HG02885 (cell line): ENCODE data around the gene PAX3.

Experiments
- ATAC-seq: cut with Tn5 transposase; IDR thresholded peaks from one replicate; pipeline ENCODE4 v1.9.1; 2021; ENCODE audit warnings: mild to moderate bottlenecking; ENCODE audit not compliant: unreplicated experiment, poor library complexity

The PAX3 gene

DNA sequence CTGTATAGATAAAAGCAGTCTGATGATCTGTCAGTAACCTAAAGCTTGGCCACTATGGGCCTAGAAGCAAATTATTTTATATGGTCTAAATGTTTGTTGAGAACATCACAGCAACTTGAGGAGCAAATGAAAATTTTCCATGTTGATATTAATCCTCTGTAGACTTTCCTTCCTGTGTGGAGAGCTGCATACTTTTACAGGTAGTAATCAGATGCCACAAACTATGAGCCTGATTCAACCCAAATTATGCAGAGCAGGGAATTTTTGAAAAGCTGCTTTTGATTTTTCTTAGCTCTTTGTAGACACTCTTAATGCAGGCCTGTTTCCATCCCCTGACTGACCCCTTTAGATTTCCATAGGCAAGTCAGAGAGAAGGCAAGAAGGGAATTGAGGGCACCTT lies 17.3 kb downstream of the PAX3 start:
- ATAC-seq, result no peak

DNA sequence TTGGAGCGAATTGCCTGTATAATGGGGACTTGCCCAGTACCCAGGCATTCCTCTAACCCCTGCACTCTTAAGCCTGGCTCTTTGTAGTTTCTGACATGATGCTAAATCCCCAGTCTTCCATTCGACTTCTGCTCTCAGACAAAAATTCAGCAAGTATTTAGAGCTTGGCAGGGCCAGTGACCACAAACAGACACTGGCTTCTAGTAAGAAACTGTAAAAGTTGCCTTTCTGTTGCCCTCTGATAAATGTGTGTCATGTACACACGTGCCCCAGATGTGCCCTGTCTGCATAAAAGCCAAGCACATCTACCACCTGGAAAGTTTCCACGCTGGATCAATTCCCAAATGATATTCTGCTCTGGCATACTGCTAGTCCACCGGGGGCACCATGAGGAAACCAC lies 18.0 kb downstream of the PAX3 start:
- ATAC-seq, result no peak

DNA sequence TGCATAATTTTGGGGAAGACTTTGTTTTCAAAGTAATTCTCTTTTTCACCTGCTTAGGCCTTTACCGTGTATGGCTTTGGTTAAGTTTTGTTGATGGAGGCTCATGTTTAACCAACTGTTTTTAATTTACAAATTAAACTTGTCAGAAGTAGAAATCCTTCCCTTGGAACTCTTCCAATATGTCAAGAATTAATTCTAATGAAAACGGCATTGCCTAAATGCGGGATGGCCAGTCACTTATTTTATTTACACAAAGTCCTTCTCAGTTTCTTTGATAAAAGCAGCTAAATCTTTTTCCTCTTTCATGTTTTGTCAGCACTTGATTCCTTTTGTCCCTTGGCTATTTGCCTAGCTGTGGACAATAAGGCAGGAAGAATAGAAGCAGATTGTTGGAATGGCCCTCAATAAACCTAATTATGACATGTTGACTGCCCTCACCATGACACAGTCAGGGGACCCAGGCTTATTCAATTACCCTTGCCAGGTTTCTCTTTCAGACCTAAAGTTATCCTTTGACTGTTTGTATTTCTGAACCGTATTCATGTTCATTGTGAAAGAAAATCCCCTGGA lies 26.3 kb downstream of the PAX3 start:
- ATAC-seq, result no peak

DNA sequence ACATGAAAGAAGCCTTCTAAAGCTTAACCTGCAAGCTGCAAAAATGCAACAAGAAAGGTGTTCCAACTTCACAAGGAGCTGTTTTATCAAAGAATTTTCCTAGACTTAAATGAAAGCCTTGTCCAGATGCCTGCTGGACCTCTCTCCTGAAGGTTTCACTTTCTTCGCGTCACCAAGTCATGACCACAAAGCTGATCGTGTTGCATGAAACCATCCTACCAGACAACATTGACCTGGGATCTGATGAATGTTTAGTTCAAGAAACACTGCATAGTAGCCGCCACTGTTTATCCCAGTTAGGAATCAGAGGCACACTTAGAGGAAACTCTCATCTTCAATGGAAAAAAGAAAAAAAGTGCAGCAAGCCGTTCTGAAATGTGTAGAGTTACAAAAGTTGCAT lies 26.9 kb downstream of the PAX3 start:
- ATAC-seq, result no peak

DNA sequence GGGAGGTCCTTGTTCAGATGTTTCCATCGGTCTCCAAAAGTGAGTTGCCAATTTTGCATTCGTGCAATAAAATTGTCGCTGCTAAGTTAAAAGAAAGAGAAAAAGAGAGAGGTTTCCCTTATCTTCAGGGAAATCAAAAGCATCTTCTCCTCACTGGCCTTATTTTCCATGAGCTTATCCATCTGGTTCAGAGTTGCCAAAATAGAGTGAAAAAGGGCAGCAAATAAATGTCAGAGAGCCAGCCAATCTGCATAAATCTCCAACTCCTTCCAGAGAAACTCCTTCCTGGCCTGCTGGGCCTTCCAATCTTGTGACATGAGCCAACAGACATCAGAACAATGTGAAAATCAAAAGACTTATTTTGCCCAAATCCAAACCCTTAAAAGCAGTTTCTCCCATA lies 28.4 kb downstream of the PAX3 start:
- no peak for ATAC-seq

DNA sequence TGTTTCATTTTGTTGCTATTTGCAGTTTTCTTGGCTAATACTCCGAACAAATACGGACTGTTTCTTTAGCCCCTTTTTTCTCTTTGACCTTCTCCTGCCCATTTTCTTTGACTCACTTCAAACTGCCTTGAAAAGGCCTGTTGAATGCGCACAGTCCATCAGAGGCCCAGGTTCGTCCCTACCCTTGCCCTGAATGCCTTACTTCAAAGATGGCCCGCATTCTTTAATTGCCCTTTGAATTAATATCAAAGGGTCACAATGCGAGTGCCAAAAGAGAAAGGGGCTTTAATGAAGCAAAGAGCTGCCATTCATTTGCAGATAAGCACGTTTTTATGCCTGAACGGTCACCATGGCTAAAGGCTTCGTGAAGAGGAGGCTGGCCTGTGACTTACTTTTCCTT lies 29.7 kb downstream of the PAX3 start:
- ATAC-seq, result no peak

DNA sequence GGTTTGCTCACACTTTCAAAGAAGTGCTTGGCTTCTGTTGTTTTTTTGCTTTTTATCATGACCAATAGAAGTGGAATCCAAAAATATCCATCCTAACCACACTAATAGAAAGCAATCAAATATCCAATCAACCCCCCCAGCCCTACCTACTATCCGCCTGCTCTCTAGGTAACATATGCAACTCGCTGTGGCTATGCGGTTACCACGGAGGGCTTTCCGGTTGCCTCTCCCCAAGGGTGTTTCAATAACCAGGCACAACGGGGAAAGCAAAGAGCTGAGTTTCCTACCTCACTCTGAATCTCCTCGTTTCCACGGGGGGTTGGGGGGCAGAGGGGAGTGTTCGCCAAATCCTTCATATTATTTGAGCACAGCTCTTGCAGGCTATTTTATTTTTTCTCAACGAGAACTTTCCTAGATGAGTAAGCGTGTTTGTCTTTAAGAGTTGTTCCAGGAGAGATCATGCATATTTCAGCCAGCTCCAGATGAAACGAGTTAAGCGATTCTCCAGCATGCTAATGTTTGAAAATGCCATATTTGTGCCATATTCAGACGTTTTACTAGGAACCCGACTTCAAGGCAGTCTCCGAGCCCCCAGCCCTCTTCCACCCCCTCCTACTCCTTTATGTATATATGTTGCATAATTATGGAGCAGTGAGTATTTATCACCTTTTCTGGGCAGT lies 30.3 kb downstream of the PAX3 start:
- no peak for ATAC-seq

DNA sequence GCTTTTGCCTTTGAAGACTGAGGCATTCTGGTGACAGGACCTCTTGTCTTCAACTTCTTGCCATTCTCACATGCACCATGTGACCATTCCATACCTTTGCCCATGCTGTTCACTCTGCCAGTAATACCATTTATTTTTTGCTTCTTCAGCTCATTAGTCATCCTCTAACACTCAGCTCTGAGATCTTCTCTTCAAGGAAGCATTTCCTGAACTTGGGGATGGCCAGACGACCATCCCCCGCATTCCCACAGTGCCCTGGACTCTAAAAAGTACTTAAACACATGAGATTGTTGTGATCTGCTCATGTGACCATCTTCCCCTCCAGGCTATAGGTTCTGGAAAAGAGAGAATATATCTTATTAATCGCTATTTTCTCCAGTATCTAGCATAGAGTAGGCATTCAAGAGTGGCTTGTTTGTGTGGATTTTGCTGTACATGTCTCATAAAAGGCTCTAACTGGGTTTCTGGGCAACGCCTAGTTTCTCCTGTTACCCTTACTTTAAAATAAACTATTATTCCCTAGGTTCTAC lies 33.9 kb downstream of the PAX3 start:
- ATAC-seq, result no peak

DNA sequence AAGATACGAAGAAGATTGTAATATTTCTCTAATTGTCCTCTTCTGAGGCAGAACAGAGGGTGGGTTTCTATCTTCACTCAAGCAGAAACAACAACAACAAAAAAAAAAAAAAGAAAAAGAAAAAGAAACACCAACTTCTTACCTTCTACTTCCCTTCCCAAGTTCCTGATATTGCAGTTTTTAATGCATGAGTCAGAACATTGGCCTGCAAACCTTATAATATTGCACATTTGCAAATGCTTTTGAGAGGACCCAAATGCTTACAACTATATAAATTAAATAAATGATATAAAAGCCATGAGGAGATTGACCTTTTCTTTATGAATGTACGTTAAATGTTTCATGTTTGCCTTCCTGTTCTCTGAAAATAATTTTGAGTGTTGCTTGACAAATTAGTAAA lies 37.3 kb downstream of the PAX3 start:
- no peak for ATAC-seq

DNA sequence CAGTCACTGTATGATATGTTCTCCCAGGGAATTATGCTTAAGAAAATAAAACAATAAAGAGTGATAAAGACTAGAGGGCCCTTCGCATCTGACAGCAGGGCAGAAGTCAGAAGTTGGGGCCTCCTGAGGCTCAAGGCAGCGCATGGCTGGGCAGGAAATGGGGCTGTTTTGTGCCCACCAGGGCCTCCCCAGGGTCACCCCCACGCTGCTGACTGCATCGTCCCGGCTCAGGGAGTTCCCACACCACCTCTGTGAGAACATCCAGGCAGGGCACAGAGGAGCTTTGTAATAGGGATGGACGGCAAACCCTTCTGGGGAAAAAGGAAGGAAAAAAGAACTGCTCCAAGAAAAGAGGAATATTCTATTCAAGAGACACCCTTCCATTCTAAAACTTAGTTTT lies 41.2 kb downstream of the PAX3 start:
- no peak for ATAC-seq

DNA sequence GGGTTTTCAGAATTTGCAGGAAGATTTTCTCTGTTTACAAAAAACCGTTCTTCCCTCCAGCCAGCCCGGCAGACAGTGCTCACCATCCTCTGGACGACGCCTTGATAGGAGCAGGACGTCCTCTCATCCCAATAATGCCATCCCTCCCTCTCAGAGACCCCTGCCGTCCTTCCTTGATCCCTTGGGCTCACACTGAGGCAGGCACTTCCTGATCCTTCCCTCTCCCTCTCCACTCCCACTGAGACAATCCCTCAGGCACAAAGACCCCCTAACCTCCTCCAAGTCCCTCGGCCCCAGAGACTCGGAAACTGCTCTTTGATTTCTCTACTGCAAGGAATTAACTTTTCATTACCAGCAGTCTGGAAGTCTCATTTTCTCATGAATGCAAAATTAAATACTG lies 42.5 kb downstream of the PAX3 start:
- no peak for ATAC-seq

DNA sequence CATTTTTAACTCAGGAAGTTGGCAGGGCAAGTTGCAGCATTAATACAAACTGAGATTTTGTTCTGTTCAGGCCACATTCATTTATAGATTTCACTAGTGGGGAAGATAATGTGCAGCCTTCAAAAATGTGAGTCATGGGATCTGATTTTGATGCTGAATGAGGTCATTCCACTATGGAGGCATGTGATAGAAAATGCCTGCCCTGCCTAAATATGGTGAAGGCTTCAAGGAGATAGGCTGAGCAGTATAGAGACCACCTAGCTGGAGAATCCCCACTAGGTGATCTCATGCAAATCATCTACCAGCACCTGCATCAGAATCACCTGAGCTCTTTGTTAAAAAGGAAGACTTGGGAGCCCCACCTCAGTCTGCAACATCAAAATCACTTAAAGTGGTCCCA lies 43.7 kb downstream of the PAX3 start:
- ATAC-seq, result no peak

DNA sequence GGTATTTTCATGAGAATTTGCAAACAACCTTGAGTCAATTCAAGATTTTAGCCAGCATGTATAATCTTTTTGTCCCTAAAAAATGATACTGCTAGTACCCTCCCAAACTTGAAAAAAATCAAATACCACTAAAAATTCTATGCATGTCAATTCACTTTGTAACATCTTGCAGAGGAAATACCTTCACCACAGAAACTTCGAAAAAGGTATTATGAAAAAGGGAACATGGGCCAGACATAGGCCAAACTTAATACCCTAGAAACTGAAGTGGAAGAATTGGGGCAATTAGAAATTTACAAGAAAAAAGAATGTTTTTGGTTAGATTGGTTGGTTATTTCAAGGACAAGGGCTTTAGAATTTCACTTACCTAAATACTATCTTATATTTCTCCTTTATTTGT lies 48.5 kb downstream of the PAX3 start:
- no peak for ATAC-seq

DNA sequence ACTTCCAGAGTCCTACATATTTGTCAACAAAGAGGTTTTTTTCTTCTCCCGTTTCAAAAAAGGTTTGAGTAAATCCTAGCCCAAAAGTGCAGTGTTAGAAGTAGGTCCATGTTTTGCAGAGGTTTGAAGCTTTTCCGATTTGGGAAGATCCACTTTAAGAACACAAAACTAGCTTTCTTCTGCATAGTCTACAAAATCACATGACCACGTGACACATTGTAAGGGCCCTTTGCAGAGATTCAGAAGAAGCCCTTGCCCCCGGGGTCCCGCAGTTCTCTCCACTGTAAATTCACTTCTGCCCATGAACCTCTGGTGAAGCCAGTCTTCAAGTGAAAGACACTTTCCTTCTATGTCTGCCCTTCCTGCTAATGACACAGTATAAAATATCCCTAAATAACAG lies 49.4 kb downstream of the PAX3 start:
- ATAC-seq, result no peak

DNA sequence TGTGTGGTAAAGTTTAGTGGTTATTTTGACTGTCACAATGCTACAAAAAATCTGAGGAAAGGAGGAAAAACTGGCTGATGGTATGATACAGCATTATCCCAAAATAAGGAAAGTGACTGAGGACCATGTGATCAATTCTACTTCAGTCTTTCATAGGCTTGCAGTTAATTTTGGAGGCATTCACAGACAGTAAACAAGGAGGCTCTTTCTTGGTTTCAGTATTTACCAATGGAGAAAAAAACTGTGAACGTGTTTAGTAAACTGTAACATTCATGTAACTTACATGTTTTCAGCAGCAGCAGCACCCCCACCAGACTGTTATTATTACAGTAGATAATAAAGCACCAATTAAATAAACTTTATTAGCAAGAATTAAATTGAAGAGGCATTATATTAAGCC lies 50.0 kb downstream of the PAX3 start:
- no peak for ATAC-seq

DNA sequence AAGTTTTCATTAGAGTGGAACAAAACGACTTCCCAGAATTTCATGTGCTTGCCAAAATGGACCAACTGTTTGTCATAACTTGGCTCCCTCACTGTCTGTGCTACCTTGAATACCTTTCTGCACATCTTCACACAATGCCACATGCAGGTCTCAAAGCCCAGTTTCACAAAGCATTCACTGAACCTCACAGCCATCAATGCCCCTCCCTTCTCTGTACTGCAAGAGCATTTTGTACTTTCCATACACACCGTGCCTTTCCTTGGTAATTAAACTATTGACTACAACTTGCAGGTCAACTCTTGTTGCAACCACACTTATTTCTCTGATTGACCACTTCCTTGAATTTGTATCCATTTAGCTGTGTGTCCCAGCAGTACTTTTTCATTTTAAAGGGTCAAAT lies 50.5 kb downstream of the PAX3 start:
- ATAC-seq, result no peak

DNA sequence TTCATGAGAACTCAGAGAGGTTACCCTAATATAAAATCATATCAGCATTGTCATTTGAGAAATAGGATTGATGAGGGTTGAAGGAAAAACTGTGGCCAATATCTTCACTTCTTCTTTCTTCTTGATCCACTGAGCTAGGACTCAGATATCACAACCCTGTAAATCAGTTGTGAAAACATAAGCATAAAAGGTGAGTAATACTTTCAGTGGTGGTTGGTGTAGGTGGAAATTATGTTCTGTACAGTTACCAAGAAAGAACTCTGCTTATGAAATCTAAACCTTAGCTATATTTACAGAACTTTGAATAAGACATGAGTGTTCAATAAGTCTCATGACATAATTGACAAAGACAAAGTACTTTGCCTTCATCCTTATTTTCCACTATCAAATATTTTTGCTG lies 56.3 kb downstream of the PAX3 start:
- ATAC-seq, result peak; percentile 68

DNA sequence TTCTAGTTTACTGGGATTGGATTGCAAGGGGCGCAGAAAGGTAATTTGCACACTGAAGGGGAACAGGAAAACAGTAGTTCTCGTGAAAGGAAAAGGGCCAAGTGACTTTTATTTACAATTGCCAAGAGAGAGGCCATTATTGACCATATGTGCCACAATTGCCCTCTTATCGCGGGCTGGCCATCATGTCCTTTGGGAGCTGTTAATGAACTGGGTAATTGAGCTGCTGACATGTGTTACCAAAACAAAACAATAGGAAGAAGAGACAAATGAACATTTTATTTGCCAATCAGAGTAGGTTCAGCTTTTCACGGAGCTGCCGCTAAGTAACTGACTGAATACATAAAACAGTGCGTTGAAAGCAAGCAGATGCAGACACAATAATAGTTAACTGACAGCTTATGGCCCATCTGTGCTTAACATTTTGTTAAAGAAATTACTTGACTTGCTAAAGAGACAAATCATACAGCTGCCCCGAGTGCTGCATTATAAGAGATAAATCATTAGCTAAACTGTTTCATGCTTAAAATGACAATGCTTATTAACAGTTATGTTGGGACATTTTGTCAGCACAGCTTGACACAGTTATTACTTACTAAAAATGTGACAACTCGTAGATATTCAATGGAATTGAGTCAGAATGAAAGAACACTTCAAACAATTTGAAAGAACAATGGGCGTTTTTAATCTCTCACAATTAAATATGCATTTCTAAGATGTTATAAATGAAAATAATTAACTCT lies 57.5 kb downstream of the PAX3 start:
- ATAC-seq, result no peak

DNA sequence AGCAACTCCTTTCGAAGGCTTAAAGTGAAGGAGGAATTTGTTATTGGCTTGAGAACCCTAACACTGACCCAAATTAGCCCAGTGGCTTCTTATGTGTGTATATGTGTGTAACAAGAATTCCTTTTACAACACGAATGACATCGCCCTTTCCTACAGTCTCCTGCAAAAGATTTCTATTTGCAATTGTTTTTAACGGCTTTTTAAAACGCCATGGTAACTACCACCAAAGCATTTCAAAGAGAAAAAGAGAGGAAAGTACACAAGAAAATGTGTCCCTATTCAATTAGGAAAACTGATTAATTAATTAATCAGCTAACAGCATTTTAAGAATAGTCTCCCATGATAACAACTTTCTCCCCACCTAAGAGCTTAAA lies 58.1 kb downstream of the PAX3 start:
- ATAC-seq, result no peak

DNA sequence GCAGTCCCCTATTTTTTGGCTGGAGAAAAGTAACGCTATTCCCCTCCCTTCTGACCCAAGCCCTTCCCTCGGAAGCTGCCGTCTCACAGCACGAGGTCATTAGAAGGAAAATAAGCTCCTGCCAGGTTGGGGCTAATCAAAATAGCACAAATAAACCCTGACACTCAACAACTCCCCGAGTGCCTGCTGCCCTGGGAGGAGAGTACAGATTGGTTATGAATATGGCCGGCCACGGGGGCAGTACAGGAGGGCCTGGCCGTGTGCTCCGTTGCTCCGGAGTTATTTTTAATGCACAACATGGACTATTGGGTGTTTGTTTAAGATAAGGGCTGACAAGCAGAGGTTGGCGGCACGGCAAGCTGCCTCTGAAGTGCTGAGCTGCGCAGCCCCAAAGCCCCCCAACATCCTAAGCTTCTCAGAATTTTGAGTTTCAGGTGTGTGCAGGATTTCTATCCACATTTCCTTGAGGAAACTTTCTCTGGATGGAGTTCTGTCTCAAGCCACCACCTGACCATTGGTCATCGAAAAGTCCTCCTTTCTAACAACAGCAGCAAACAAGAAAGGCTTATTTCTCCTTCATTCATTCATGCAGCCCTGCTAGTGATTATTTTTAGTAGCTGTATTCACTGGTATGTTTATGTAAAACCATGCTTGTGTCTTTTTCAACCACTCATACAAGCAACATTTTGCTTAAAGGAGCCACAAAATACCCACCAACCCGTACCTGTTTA lies 58.7 kb downstream of the PAX3 start:
- ATAC-seq, result no peak

DNA sequence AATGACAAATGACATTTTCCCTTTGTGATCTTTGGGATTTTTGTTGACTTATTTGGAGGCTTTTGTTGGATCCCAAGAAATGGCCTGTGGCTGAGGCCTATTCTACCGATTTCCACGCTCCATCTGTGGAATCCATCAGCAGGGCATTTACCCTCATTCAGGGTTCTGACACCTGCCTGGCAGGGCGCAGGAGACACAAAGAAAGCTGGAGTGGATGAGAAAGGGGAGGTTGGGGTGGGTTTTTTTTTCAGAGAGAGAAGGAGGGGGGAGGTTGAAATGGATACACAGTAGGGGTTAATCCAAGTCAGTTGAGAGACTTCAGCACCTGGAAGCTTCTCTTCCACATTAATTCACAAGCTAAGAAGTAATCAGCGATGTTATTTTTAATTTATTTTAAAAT lies 59.7 kb downstream of the PAX3 start:
- no peak for ATAC-seq
